GM21786 (cell line): Measurements from ENCODE around the gene AUH.

Experiments used
- ATAC-seq: cut with Tn5 transposase; IDR thresholded peaks from one replicate; pipeline ENCODE4 v1.9.1; 2021; ENCODE audit not compliant: unreplicated experiment

Gene AUH

GRCh38 chr9:91172329-91172728, 189.4 kb downstream of the AUH start:
- no peak for ATAC-seq

GRCh38 chr9:91170951-91171350, 190.8 kb downstream of the AUH start:
- ATAC-seq = no peak

GRCh38 chr9:91166796-91167366, 194.8 kb downstream of the AUH start:
- ATAC-seq = no peak

GRCh38 chr9:91164724-91165520, 196.8 kb downstream of the AUH start:
- no peak for ATAC-seq
